AG04449 (cell line): ENCODE results near the gene CNP.

Experiments
- CTCF ChIA-PET: fragments of 350-600 bp; formaldehyde crosslinking; extraction: SDS; loops from one replicate; lab custom pipeline; 2021; ENCODE audit warnings: antibody characterized with exemption; lab: Yijun Ruan, JAX
- POLR2A ChIA-PET: fragments of 400-600, 350-600 bp; formaldehyde crosslinking; extraction: SDS; loops from one replicate; lab custom pipeline; 2020; ENCODE audit warnings: antibody characterized with exemption, inconsistent platforms; lab: Yijun Ruan, JAX
- DNase-seq: peaks from one replicate; pipeline ENCODE4 v3.0.0-alpha.2; 2010; ENCODE audit warnings: low read depth, low spot score
- H3K4me3 ChIP-seq: 2 replicates; pipeline ENCODE4 v1.5.1; 2011; ENCODE audit warnings: low read depth, mild to moderate bottlenecking, control low read depth, low read length
- CTCF ChIP-seq: IDR thresholded peaks from one replicate; pipeline ENCODE4 v1.5.1; 2011; ENCODE audit warnings: mild to moderate bottlenecking, moderate library complexity, low read length, control low read depth, inconsistent platforms; ENCODE audit not compliant: insufficient read depth; ENCODE audit errors: missing control alignments

CNP gene

GRCh38 chr17:41970901-41971331, 4.3 kb downstream of the CNP start:
- POLR2A ChIA-PET: no interaction called here

GRCh38 chr17:41971721-41972523, 5.3 kb downstream of the CNP start:
- no peak for DNase-seq
- TF ChIP-seq CTCF: no peak
- CTCF ChIA-PET: interaction anchor here (1.1 to 3.4 kb wide), 2 partner anchors 9 to 53 kb away, joined by 4 to 10 read pairs; no protein-coding TSS in a partner anchor
- no peak overlapping the region for H3K4me3 ChIP-seq
- POLR2A ChIA-PET: no interaction called here

More at GRCh38 chr17:41970901-41971331, 4.3 kb downstream of the CNP start:
- H3K4me3 ChIP-seq: no peak overlapping the region
- DNase-seq: no peak
- no peak for TF ChIP-seq CTCF
- CTCF ChIA-PET: no interaction called here

- H3K4me3 ChIP-seq: no peak overlapping the region
- ChIA-PET POLR2A (interaction anchor here (2.0 kb wide), 1 partner anchor 45 kb away, joined by 6 read pairs; the partner anchor contains the start of gene DNAJC7), CTCF (interaction anchor here (0.9 to 3.4 kb wide), 4 partner anchors 10 to 211 kb away, joined by 3 to 10 read pairs (median 4); no protein-coding TSS in a partner anchor)
- no peak for TF ChIP-seq CTCF
- DNase-seq: no peak
Observed at GRCh38 chr17:41972571-41973407, 6.2 kb downstream of the CNP start.

GRCh38 chr17:41973408-41973811, 6.8 kb downstream of the CNP start:
- POLR2A ChIA-PET: interaction anchor here (2.0 to 3.2 kb wide), 2 partner anchors 7 to 44 kb away, joined by 6 to 12 read pairs; partner anchors contain the start of genes CNP and DNAJC7
- no peak overlapping the region for H3K4me3 ChIP-seq
- DNase-seq: no peak
- TF ChIP-seq CTCF: no peak
- CTCF ChIA-PET: interaction anchor here (0.9 to 3.4 kb wide), 5 partner anchors 11 to 211 kb away, joined by 3 to 17 read pairs (median 5); partner anchors contain the start of genes DNAJC7 and NKIRAS2

GRCh38 chr17:41974031-41974430, 7.4 kb downstream of the CNP start:
- DNase-seq: no peak
- POLR2A ChIA-PET: interaction anchor here (2.0 to 3.2 kb wide), 2 partner anchors 8 to 44 kb away, joined by 6 to 12 read pairs; partner anchors contain the start of genes CNP and DNAJC7
- CTCF ChIA-PET: interaction anchor here (0.9 to 3.4 kb wide), 5 partner anchors 11 to 210 kb away, joined by 3 to 17 read pairs (median 5); partner anchors contain the start of genes DNAJC7 and NKIRAS2
- TF ChIP-seq CTCF: no peak
- no peak overlapping the region for H3K4me3 ChIP-seq
